CD4-positive, alpha-beta T cell treated with Interleukin-6 for 4 hours (primary cell): ENCODE measurements around the gene RASIP1.
A peak's percentile ranks its signal among the peaks of the same experiment; 100 is the strongest.
"Not testable (repeated sequence)": the region's sequence is repeated elsewhere in the genome, so short reads cannot be mapped to it uniquely, and the experiment has no call there.

Experiments used
- DNase-seq: peaks from one replicate; pipeline ENCODE4 v3.0.0-alpha.2; 2020; ENCODE audit warnings: mixed read lengths

The RASIP1 gene

GRCh38 chr19:48728911-48729664, 11.3 kb downstream of the RASIP1 start:
- DNase-seq = no peak

GRCh38 chr19:48726556-48726955, 13.9 kb downstream of the RASIP1 start:
- no peak for DNase-seq

- peak; percentile 29 for DNase-seq
Observed at GRCh38 chr19:48724796-48725753, 15.3 kb downstream of the RASIP1 start.

- no peak for DNase-seq
Observed at GRCh38 chr19:48722196-48722708, 18.2 kb downstream of the RASIP1 start.

DNA sequence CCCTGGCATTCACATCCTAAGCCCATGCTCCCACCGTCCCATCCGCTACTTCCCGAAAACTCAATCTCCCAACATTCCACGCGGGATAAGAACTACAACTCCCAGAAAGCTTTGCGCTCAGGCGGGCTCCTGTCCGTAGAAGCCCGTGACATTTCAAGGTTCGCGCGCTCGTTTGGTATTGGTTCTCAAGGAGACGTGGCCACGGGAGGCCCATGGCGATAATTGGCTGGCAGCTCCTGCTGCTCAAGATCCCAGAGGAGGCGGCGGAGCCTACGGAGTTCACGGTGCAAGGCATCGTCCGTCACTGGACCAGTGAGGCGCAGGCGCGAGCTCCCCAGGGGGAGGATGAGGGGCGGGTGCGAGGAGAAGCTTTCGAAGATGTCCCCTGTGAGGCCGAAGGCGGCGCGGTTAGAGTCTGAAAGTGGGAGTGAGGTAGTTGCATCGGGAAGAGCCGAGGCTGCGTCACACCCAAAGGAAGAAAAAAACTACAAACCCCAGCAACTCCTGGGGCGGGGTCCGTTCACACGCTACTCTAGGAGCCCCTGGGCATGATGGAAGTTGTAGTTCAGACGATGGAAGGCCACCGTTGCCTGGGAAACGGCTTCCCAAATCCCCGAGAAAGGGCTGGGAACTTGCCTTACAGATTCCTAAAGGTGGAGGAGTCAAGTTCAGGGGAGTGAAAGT, 19.7 kb downstream of the RASIP1 start:
- DNase-seq = peak; percentile 92

- no peak for DNase-seq
Observed at GRCh38 chr19:48720251-48720612, 20.2 kb downstream of the RASIP1 start.

DNA sequence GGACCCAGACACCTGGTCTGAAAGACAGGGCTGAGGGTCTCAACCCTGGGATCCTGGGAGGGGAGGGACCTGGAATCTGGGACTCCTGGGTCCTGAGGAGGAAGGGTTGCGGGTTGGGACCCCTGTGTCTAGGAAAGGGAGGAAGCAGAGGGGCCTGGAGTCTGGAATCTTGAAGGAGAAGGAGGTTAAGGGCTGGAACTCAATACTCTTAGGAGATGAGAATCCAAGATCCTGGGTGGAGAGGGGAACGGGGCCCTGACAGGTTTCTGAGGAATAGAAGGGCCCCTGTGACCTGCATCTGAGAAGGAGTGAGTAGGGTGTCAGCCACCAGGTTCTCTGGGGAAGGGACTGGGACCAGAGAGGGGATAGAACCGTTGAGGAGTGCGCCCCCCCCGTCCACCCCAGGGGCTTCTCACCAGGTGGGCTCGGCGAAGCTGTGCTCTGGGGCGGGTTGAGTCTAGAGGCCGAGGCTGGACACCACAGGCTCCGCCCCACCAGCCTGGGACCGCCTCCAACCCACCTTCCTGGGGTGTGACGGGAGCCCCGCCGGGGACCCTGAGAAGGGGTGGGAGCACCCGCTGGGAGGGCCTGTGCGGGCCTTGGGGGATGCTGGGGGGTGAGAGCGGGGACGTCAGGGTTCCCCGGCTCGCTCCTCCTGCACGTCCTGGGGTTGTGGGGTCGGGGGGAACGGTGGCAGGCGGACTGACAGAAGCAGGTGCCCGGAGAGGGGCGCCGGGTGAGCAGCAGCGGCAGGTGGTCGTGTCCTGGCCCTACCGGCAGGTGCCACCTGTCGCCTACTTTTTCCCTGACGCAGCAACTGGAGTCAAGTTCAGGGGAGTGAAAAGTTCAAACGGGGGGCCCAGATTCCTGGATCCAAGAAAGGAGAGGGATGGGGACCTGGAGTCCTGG, 20.9 kb downstream of the RASIP1 start, which contains the start of gene MAMSTR:
Gene MAMSTR, minus strand, starts transcription at position 463 of the 909 bp plus-strand sequence. CDS start 694 bp downstream, outside the sequence.
- DNase-seq = no peak

- DNase-seq = no peak
Observed at GRCh38 chr19:48718711-48719231, 21.6 kb downstream of the RASIP1 start.

- not testable (repeated sequence) for DNase-seq
Observed at GRCh38 chr19:48718106-48718505, 22.3 kb downstream of the RASIP1 start.

DNA sequence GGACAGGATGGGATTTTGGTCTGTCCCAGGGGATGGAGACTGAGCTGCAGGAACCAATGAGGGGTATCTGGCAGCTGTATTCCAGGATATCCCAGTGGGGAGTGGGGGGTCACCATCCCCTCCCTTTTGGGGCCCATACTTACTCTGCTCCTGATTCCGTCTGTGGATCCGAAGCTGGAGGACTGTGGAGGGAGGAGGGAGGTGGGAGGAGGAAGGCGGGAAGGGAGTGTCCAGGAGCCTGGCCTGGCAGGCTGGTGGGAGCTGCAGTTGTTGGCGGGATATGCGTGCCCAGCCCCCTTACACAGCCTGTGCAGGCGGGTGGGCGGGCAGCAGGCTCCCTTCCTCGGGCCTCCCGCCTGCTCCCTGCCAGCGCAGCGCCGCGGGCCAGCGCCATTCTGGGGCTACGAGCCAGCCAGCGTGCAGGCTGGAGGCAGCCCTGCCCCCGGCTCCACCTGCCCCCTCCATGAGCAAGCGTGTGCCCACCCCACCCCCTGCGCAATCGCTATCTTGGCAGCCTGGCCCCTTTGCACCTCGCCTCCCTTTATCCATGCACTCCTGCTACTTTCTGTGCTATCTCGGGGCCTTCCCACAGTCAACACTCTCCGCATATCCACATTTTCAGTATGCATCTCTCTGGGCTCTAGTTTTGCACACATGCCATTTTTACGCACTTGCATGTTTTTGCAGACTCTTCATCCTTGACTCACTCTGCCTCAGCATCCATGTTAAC, 23.7 kb downstream of the RASIP1 start:
- no peak for DNase-seq

- no peak for DNase-seq
Observed at GRCh38 chr19:48715681-48716171, 24.7 kb downstream of the RASIP1 start.

- no peak for DNase-seq
Observed at GRCh38 chr19:48714759-48715675, 25.4 kb downstream of the RASIP1 start.

DNA sequence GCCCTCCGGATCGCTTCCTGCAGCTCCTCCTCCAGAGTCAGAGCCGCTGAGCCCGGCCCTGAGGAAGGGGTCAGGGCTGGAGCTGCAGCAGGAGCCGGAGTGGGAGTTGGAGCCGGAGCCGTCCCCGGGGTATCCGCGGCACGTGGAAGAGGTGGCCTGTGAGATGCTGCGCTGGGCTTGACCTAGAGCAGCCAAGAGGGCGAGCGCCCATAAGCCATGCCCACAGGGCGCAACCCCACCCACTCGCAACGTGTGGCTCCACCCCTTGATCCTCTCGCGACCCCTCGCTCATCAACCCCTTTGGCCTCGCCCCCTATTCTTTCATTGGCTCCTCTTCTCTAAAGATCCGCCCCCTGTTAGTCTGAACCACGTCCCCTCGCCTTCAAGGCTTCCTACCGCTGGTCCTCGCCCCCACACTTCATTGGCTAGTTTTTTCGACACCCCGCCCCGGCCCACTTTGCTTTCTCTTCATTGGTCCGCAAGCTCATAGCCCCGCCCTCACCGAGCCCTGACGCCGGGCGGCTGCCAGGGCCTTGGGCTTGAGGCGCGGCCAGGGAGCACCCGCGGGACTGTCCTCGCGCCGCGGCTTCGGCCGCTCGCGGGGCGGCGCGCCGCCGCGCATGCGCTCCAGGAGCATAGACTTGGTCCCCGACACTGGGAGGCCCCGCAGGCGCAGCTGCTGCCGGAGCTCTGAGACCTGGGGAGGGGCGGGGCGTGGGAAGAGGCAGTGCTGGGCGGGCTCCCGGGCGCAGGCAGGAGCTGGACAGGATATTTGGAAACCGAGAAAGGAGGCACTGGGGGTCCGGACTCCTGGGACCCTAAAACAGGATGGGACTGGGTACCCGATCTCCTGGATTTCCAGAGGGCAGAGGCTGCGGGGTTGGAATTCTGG, 26.3 kb downstream of the RASIP1 start:
- DNase-seq = peak; percentile 98

DNA sequence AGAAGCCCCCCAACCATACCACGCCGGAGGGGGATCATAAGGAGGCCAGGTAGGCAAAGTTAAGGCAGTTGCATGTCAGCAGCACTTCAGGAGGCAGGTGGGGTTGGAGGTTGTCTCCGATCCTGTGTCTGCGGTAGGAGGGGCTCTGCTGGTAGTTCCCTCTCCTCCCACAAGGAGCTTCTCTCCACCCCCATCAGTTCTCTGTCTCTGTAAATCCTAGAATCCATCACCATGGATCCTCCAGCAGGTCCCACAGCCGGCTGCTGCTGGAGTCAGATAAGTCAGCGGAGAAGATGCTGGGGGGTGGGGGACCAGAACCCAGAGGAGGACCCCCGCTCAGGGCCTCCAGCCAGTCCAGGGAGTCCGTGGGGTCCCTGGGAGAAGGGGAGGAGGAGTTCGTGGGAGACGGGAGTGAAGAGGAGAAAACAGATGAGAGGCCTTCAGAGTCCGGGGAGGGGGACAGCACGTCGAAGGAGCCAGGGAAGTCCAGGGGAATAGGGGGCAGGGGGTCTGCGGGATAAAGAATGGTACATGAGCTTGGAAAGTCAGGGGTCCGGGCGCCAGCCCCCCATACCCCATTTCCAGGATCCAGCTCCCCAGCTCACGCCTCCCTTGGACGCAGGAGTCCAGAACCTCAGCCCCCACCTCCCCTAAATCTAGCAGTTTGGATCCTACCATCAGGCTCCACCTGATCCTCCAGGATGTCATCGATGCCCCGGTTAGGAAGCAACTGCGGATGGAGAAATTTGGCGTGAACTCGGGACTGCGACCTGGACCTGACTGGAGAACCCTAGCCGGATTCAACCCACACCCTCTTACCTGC, 27.2 kb downstream of the RASIP1 start:
- no peak for DNase-seq

- DNase-seq = no peak
Observed at GRCh38 chr19:48711106-48711662, 29.2 kb downstream of the RASIP1 start.

- no peak for DNase-seq
Observed at GRCh38 chr19:48708471-48708870, 31.9 kb downstream of the RASIP1 start.

- no peak for DNase-seq
Observed at GRCh38 chr19:48705431-48705830, 35.0 kb downstream of the RASIP1 start.
